Hematopoietic multipotent progenitor cell treated with erythropoietin and hydrocortisone succinate and interleukin-3 and kit ligand, for 4 days (in vitro differentiated cells): ENCODE measurements around the gene DIRAS2.

ENCODE experiments used
- DNase-seq: peaks from one replicate; pipeline ENCODE4 v3.0.0-alpha.2; 2015

Gene DIRAS2

GRCh38 chr9:90611568-90611967, 31.1 kb downstream of the DIRAS2 start:
- no peak for DNase-seq

- DNase-seq = no peak
These were observed 31.5 kb downstream of the DIRAS2 start for GRCh38 chr9:90611121-90611520.

- DNase-seq = no peak
These were observed 34.7 kb downstream of the DIRAS2 start for GRCh38 chr9:90607701-90608516.

- no peak for DNase-seq
These were observed 42.6 kb downstream of the DIRAS2 start for GRCh38 chr9:90600029-90600428.

GRCh38 chr9:90598191-90598590, 44.4 kb downstream of the DIRAS2 start:
- no peak for DNase-seq

GRCh38 chr9:90593646-90594045, 49.0 kb downstream of the DIRAS2 start:
- no peak for DNase-seq

GRCh38 chr9:90580576-90580975, 62.0 kb downstream of the DIRAS2 start:
- DNase-seq = no peak

- no peak for DNase-seq
These were observed 63.4 kb downstream of the DIRAS2 start for GRCh38 chr9:90579181-90579580.

GRCh38 chr9:90578126-90578815, 64.4 kb downstream of the DIRAS2 start:
- no peak for DNase-seq

GRCh38 chr9:90569511-90569910, 73.1 kb downstream of the DIRAS2 start:
- DNase-seq = peak; percentile 15

GRCh38 chr9:90568667-90569066, 74.0 kb downstream of the DIRAS2 start:
- DNase-seq = no peak

GRCh38 chr9:90562229-90562628, 80.4 kb downstream of the DIRAS2 start:
- DNase-seq = no peak
